Left lung (tissue), 10 donors: ENCODE data around the gene DIO3. TPM values are rescaled to one million over a fixed set of nuclear protein-coding genes. Genes with fewer than 3 reads are reported as not detected.
"Not testable (repeated sequence)": the region's sequence is repeated elsewhere in the genome, so short reads cannot be mapped to it uniquely, and the experiment has no call there.

Source experiments
- ATAC-seq: fragments of 200-7000 bp; cut with Tn5 transposase; one replicate; pipeline ENCODE4 v1.9.1; 2020; ENCODE audit warnings: moderate library complexity
- DNase-seq, 4 donors: peaks; one replicate each; pipeline ENCODE4 v3.0.0-alpha.2; 2013 to 2020
- H3K27ac ChIP-seq, 2 donors: fragments of 200-600 bp; sonication (generic) in 1 of 2; one replicate each; pipeline versions ENCODE4 v1.5.0 to v1.8.0; 2020 to 2021
- H3K27me3 ChIP-seq, 2 donors: fragments of 200-600 bp; sonication (generic) in 1 of 2; one replicate each; pipeline versions ENCODE4 v1.5.0 to v1.8.0; 2020 to 2021
- H3K36me3 ChIP-seq, 2 donors: fragments of 200-600 bp; sonication (generic) in 1 of 2; one replicate each; pipeline versions ENCODE4 v1.5.0 to v1.8.0; 2020 to 2021
- H3K4me1 ChIP-seq, 2 donors: fragments of 200-600 bp; one replicate each; pipeline ENCODE4 v1.8.0; 2021
- H3K4me3 ChIP-seq, 2 donors: fragments of 200-600 bp; sonication (generic) in 1 of 2; one replicate each; pipeline versions ENCODE4 v1.5.0 to v1.8.0; 2020 to 2021; ENCODE audit warnings: mild to moderate bottlenecking in 1 of 2
- H3K9me3 ChIP-seq, 2 donors: fragments of 200-600 bp; sonication (generic) in 1 of 2; one replicate each; pipeline versions ENCODE4 v1.5.0 to v1.8.0; 2020 to 2021
- CTCF ChIP-seq, 2 donors: fragments of 200-600 bp; sonication (generic) in 1 of 2; IDR thresholded peaks; one replicate each; pipeline versions ENCODE4 v1.5.0 to v1.8.0; 2021; ENCODE audit warnings: antibody characterized with exemption in 2 of 2
- intact Hi-C, 2 donors: fragments of 100-400 bp; cut with DNase I; formaldehyde crosslinking; loops; one replicate each; pipeline versions ENCODE4 v1.11.2 to v1.14.2; 2022
- polyA plus RNA-seq, 6 donors: library from polyadenylated mRNA; unstranded; fragments of 120-200 nt; gene quantifications; one replicate each; pipeline ENCODE4 v1.2.1, GENCODE V29; 2013; ENCODE audit not compliant: insufficient read length in 6 of 6
- total RNA-seq, 2 donors: library from RNA; stranded (reverse); fragmentation: NEBNext Ultra II Directional; extraction: Animal tissue kit (Norgen Biotek cat#: 25700); gene quantifications; one replicate each; pipeline ENCODE4 v1.2.1, GENCODE V29; 2021
- donor health status: DM: no; HTN: yes; CAD: no.
- donor health status: DM: no; HTN: no; CAD: no.

Gene DIO3
- total and polyA plus RNA-seq, 8 donors = 0.16 to 0.84 (median 0.36) TPM

GRCh38 chr14:101564819-101565698, 3.8 kb downstream of the DIO3 start:
- no peak for ATAC-seq
- H3K9me3 ChIP-seq = peaks cover 0 to 13% of the 10 kb centered on the region in 2 donors
- peak in 1 of 4 donors; percentile 75 for DNase-seq
- H3K36me3 ChIP-seq = no peaks in the 10 kb centered on the region
- H3K4me3 ChIP-seq = no peak overlapping the region
- TF ChIP-seq CTCF (IDR thresholded peaks at IDR 0.05) = no peak
- peaks cover 0 to 1% of the 10 kb centered on the region in 2 donors for H3K4me1 ChIP-seq
- intact Hi-C loops = no loop called here
- H3K27me3 ChIP-seq = peaks cover 58 to 87% of the 10 kb centered on the region in 2 donors
- no peak overlapping the region for H3K27ac ChIP-seq

- no peak for TF ChIP-seq CTCF (IDR thresholded peaks at IDR 0.05)
- Histone ChIP-seq H3K27ac (no peak overlapping the region), H3K36me3 (no peaks in the 10 kb centered on the region), H3K4me3 (no peak overlapping the region), H3K9me3 (peaks cover 0 to 2% of the 10 kb centered on the region in 2 donors), H3K4me1 (no peaks in the 10 kb centered on the region), H3K27me3 (peaks cover 46 to 73% of the 10 kb centered on the region in 2 donors)
- ATAC-seq (no peak), DNase-seq (peak in 1 of 4 donors; percentile 10)
- intact Hi-C loops = no loop called here
Observed at GRCh38 chr14:101567252-101567651, 6.0 kb downstream of the DIO3 start.

DNA sequence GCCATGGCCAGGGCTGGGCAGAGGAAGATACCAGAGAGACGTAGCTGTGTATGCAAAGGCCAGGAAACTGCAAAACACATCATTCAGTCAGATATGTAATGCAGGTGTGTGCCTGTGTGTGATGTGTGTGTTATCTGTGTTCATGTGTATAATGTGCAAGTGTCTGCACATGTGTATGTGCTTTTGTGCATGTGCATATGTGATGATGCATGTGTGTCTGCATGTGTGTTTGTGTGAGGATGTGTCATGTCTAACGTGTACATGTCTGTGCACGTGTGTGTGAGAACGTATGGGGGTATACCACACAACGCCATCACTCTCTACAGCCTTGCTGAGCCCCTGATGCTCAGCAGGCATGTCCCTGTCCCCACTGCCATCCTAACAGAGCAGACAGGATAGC, 9.7 kb downstream of the DIO3 start:
- DNase-seq = no peak
- intact Hi-C loops = no loop called here
- no peak for TF ChIP-seq CTCF (IDR thresholded peaks at IDR 0.05)

DNA sequence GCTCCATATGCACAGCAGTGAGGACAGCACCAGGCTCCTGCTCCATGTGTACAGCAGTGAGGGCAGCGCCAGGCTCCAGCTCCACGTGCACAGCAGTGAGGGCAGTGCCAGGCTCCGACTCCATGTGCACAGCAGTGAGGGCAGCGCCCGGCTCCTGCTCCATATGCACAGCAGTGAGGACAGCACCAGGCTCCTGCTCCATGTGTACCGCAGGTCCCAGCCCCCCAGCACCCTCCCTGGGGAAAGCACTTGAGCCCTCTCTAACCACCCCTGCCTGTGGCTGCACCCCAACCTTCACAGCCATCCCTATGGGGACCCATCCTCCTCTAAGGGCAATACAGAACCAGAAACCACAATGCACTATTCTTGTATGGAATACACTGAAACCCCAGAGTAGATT, 11.2 kb downstream of the DIO3 start:
- peak in 1 of 4 donors; percentile 52 for DNase-seq
- H3K9me3 ChIP-seq, H3K4me1 ChIP-seq, H3K36me3 ChIP-seq, intact Hi-C loops, H3K4me3 ChIP-seq, ATAC-seq, H3K27ac ChIP-seq: not testable (repeated sequence)
- H3K27me3 ChIP-seq = peaks cover 0 to 21% of the 10 kb centered on the region in 2 donors

More for the DNA sequence above, 9.7 kb downstream of the DIO3 start:
- no peak overlapping the region for H3K4me3 ChIP-seq
- H3K4me1 ChIP-seq = no peaks in the 10 kb centered on the region
- H3K27me3 ChIP-seq = peaks cover 8 to 36% of the 10 kb centered on the region in 2 donors
- no peaks in the 10 kb centered on the region for H3K9me3 ChIP-seq
- H3K36me3 ChIP-seq = no peaks in the 10 kb centered on the region
- H3K27ac ChIP-seq = no peak overlapping the region
- no peak for ATAC-seq

DNA sequence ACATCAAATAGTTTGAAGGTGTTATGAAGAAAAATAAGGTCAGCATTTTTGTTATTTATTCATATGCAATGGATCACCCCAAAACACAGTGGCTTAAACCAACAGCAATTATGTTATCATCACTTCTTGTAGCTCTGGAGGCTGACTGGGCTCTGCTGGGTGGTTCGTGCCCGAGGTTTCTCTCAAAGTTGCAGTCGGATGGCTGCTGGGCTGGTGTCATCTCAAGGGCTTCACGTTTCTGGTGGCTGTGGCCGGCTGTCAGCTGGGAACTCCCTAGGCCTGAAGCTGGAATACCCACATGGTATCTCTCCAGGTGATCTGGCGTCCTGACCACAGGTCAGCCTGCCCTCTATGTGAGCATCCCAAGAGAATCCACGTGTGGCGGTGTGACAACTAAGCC, 12.0 kb downstream of the DIO3 start:
- Histone ChIP-seq H3K4me3 (no peak overlapping the region), H3K36me3 (no peaks in the 10 kb centered on the region), H3K4me1 (no peaks in the 10 kb centered on the region), H3K27me3 (peaks cover 0 to 17% of the 10 kb centered on the region in 2 donors), H3K27ac (no peak overlapping the region), H3K9me3 (no peaks in the 10 kb centered on the region)
- DNase-seq = peak in 1 of 4 donors; percentile 38
- no peak for ATAC-seq
- TF ChIP-seq CTCF (IDR thresholded peaks at IDR 0.05) = no peak
- intact Hi-C loops = no loop called here
